NCI-H82 (cell line): Measurements from ENCODE around the gene CMAS.
A peak's percentile ranks its signal among the peaks of the same experiment; 100 is the strongest.
"Not testable (repeated sequence)": the region's sequence is repeated elsewhere in the genome, so short reads cannot be mapped to it uniquely, and the experiment has no call there.

Experiments
- DNase-seq: peaks from one replicate; lab custom pipeline; 2025; lab: John Stamatoyannopoulos, UW

The CMAS gene

DNA sequence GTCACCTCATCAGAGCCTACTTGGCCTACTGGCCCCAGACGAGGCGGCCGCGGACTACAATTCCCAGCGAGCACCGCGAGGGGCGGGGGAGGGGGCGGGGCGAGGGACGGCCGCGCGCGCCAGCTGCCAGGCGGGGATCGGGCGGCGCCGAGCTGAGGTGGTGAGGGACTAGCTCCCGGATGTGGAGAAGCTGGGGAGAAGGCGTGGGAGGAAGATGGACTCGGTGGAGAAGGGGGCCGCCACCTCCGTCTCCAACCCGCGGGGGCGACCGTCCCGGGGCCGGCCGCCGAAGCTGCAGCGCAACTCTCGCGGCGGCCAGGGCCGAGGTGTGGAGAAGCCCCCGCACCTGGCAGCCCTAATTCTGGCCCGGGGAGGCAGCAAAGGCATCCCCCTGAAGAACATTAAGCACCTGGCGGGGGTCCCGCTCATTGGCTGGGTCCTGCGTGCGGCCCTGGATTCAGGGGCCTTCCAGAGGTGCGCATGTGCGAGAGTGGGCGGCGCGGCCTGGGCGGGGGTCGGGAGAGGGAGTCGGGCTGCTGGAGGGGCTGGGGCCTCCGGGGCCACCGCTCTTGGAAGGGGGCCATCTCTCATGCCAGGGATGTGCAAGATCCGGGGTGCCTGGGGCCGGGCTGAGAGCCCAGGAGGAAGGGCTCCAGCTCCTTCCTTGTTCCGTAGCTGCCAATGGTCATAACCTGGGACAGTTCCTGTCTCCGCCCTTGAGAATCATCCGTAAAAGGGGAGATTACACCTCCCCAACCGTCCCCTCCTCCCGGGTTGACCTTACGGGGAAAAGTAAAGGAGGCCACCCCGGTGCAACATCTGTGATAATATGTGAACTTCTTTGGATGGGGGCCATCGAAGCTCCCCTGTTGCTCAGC, at the start of gene CMAS:
Gene CMAS, plus strand, starts transcription at position 129 of the 878 bp plus-strand sequence. Its CDS starts 86 bp downstream, at position 215.
- peak; percentile 91 for DNase-seq

DNA sequence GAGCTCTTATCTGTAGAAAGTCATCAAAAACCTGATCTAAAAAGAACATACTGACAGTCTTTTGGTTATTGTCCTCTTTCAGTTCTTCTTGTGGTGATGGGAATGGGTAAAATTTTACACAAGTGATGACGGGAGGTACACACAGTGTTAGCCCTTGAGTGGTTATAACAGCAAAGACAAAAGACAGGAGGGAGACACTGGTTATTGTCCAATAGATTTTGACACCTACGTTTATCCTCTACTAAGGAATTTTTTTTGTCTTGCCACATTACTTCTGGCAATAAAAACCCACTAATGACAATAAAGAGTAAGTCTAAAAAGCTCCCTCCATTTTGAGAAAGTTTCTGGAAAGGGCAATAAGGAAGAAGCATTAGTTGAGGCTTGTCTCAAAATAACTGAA, 47.7 kb upstream of the CMAS start:
- DNase-seq, result no peak

GRCh38 chr12:21998782-21999181, 47.2 kb upstream of the CMAS start:
- no peak for DNase-seq

GRCh38 chr12:22002430-22002829, 43.6 kb upstream of the CMAS start:
- no peak for DNase-seq

- not testable (repeated sequence) for DNase-seq
These were observed 38.2 kb upstream of the CMAS start for GRCh38 chr12:22007794-22008193.

- DNase-seq, result no peak
These were observed 37.8 kb upstream of the CMAS start for GRCh38 chr12:22008196-22008595.

GRCh38 chr12:22014041-22014782, 31.8 kb upstream of the CMAS start:
- DNase-seq, result no peak

DNA sequence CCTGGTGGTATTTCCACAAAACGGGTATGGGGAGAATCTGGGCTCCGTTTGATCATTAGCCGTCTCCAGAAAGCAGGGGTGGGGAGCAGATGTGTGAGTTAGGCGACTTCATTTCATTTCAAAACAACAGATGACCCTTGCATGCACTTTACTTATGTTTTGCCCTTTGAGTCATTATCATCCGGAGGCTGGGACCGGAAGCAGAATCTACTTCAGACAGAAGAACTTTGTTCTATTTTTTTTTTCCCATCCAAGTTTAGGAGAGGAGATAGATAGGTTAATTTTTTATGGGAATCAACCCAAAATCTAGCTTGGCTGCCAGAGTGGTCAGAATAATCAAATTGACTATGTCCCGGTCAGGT, 31.3 kb upstream of the CMAS start:
- no peak for DNase-seq

DNA sequence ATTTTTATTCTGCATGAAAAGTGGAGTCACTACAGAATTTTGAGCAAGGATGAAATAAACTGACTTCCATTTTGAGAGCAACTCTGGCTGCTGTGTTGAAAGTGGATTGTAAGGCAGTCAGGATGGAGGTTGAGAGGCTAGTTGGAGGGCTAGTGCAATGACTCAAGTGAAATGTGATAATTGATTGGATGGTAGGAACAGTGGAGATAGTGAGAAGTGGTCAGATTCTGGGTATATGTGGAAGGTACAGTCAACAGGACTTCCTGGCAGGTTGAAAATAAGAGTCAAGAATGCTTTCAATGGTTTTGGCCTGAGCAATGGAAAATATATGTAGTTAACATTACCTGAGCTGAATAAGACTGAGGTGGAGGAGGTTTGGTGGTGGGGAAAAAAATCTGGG, 29.0 kb upstream of the CMAS start:
- no peak for DNase-seq

- peak; percentile 33 for DNase-seq
These were observed 27.2 kb upstream of the CMAS start for GRCh38 chr12:22018860-22019259.

- not testable (repeated sequence) for DNase-seq
These were observed 22.5 kb upstream of the CMAS start for GRCh38 chr12:22023489-22023888.

DNA sequence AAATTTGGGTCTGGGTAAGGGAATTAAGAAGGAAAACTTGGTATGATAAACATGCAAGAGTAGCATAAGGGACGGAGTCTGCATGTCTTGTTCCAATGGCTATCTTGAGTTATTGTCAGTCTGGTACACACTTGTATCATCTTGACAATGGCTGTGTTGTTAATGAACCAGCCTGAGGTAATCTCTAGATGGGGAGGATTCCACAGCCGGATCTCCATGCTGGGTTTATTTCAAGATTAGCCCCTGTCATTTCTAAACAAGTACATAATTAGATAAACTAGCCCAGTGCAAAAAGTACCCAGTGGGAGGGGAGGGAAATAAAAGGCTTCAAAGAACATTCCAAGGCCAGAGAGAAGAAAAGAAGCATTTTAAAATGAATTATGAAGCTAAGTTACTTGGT, 16.5 kb upstream of the CMAS start:
- DNase-seq, result peak; percentile 85

GRCh38 chr12:22029991-22030390, 16.0 kb upstream of the CMAS start:
- DNase-seq, result peak; percentile 26

GRCh38 chr12:22032732-22033131, 13.3 kb upstream of the CMAS start:
- DNase-seq, result no peak

- DNase-seq, result no peak
These were observed 11.1 kb upstream of the CMAS start for GRCh38 chr12:22034709-22035506.

DNA sequence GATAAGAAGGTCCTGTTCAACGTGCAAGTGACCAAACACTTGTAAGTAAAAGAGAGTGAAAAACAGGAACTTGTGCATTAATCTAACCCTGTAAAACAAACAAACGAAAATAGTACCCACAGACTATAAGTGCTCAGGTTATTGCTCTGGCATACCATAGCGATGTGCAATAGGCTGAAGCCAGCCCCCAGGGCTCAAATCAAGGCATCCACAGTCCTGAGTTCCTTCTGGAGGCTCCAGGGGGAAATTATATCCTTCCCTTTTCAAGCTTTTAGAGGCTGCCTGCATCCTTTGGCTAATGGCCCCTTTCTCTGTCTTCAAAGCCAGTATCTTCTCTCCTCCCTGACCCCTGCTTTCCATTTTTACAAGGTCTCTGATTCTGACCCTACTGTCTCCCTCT, 8.1 kb upstream of the CMAS start:
- DNase-seq, result no peak

DNA sequence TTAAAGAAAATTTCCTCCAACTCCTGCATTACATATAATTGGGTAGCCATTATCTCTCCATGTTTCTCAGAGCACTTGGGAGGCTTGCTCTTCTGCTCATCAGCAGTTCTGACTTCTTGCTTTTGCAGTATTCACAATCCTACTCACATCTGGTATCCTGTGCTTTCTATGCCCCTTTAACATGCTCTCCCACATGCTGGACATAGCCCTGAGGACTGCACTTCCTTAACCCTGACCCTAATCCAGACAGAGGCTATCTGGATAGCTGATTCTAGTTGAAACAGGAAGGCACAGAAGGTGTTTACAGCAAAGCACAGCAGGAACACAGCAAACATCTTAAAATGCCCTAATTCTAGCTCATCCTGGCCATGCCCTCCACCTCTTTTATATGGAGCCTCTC, 7.3 kb upstream of the CMAS start:
- DNase-seq, result no peak

GRCh38 chr12:22039361-22039760, 6.7 kb upstream of the CMAS start:
- DNase-seq, result no peak

- DNase-seq, result no peak
These were observed 2.9 kb upstream of the CMAS start for GRCh38 chr12:22042976-22043669.

DNA sequence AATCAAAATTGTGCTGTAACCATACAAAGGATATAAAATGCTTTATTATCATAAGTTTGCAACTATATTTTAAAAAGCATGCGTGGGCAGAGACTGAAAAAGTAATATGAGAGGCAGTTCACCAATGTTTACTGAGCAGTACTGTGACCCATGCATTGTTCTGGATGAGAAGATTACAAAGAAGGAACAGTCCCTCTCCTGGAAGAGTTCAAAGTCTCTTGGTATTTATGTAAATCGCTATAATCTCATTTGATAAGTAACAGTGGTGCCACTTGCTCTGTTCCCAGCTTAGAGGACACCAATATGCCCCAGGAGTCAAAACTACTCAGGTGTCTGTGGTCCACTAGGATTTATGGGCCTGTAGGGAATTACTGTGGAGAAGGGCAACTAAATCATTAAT, 2.1 kb upstream of the CMAS start:
- DNase-seq, result peak; percentile 71

DNA sequence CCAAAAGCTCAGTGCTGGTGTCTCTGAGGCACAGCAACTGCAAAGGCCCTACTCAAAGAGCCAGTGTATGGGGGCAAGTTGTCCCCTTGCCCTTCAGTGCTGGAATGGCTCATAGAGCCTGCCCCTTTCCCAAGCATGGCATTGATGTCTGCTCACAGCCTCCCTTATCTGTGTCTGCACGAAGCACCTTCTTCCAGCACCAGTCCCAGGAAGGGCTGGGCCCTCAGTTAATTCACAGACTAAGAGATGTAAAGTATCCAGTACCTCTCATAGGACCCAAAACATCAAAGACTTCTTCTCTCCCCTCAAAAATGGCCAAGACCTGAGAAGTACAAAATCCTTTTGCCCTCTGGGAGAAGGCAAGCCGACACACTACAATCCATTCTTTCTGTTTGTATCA, 1.6 kb upstream of the CMAS start:
- no peak for DNase-seq

GRCh38 chr12:22046968-22047390, 961 bp downstream of the CMAS start:
- no peak for DNase-seq
